Loucy (cell line): ENCODE measurements around the gene SHISAL2A.

Experiments used
- CTCF ChIP-seq: fragments of 200-600 bp; sonication (generic); conservative IDR thresholded peaks from 2 replicates; pipeline ENCODE4 v1.5.1; 2014; ENCODE audit warnings: mild to moderate bottlenecking, antibody characterized with exemption, low read length
- EZH2phosphoT487 ChIP-seq: fragments of 200-600 bp; IDR thresholded peaks from 2 replicates; pipeline ENCODE4 v1.6.1; 2018; ENCODE audit warnings: antibody characterized with exemption, mild to moderate bottlenecking, moderate library complexity, borderline replicate concordance

GRCh38 chr1:52632732-52633290, at the start of gene SHISAL2A:
- TF ChIP-seq CTCF (no peak), EZH2phosphoT487 (no peak)
